ENCODE results near the gene BEST1.

The BEST1 gene

GRCh38 chr11:61908730-61909316 lies 41.3 kb upstream of the BEST1 start:
- no peaks in the 10 kb centered on the region for H3K79me2 ChIP-seq (ENCODE audit: control insufficient read depth, insufficient read depth, low read length, unreplicated experiment)
- H3K4me1 ChIP-seq (ENCODE audit: control insufficient read depth, insufficient read depth, low read length, unreplicated experiment), result no peaks in the 10 kb centered on the region
- no peak overlapping the region for H3K27ac ChIP-seq (ENCODE audit: low read depth, low read length)
- no peak overlapping the region for H2AFZ ChIP-seq (ENCODE audit: low read length, unreplicated experiment)
- no peaks in the 10 kb centered on the region for H3K36me3 ChIP-seq (ENCODE audit: insufficient read depth, low read length)
- H3K4me3 ChIP-seq (ENCODE audit: low read depth, low read length), result no peak overlapping the region
- H3K27me3 ChIP-seq (ENCODE audit: insufficient read depth, low read length), result no peaks in the 10 kb centered on the region

- no peaks in the 10 kb centered on the region for H3K4me1 ChIP-seq (ENCODE audit: control insufficient read depth, insufficient read depth, low read length, unreplicated experiment)
- no peaks in the 10 kb centered on the region for H3K36me3 ChIP-seq (ENCODE audit: insufficient read depth, low read length)
- H3K79me2 ChIP-seq (ENCODE audit: control insufficient read depth, insufficient read depth, low read length, unreplicated experiment), result no peaks in the 10 kb centered on the region
- no peak overlapping the region for H3K4me3 ChIP-seq (ENCODE audit: low read depth, low read length)
- no peaks in the 10 kb centered on the region for H3K27me3 ChIP-seq (ENCODE audit: insufficient read depth, low read length)
- no peak overlapping the region for H3K27ac ChIP-seq (ENCODE audit: low read depth, low read length)
- H2AFZ ChIP-seq (ENCODE audit: low read length, unreplicated experiment), result no peak overlapping the region
Measured at GRCh38 chr11:61910187-61911127, 39.7 kb upstream of the BEST1 start.

DNA sequence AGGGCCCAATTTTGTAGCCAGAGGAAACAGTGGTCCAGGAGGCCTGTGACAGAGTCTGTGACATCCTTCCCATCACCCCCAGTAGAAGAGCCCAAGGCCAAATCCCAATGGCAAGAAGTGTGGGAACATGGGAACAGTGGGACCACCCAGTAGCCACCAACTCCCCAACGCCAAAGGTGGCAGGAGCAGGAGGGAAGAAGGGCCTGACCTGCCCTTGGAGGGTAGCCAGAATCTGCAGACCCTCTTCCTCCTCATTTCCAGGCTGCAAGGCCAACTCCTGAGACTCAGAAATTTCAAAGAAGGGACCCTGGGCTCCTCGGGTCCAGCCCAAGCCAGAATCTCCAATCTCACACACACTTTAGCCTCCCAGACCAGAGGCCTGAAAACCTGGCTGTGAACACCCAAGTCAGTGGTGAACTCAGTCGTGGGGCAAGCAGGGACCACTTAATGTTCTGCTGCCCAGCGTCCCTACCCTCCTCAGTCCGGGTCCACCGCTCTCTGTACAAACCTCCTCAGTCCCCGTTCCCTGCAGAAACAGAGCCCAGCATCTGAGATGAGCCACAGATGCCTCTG lies 38.9 kb upstream of the BEST1 start:
- no peaks in the 10 kb centered on the region for H3K36me3 ChIP-seq (ENCODE audit: insufficient read depth, low read length)
- H3K4me1 ChIP-seq (ENCODE audit: control insufficient read depth, insufficient read depth, low read length, unreplicated experiment), result no peaks in the 10 kb centered on the region
- H3K27me3 ChIP-seq (ENCODE audit: insufficient read depth, low read length), result no peaks in the 10 kb centered on the region
- no peak overlapping the region for H2AFZ ChIP-seq (ENCODE audit: low read length, unreplicated experiment)
- H3K4me3 ChIP-seq (ENCODE audit: low read depth, low read length), result no peak overlapping the region
- no peak overlapping the region for H3K27ac ChIP-seq (ENCODE audit: low read depth, low read length)
- no peaks in the 10 kb centered on the region for H3K79me2 ChIP-seq (ENCODE audit: control insufficient read depth, insufficient read depth, low read length, unreplicated experiment)

GRCh38 chr11:61911701-61912529 lies 38.2 kb upstream of the BEST1 start:
- Histone ChIP-seq H3K4me3 (ENCODE audit: low read depth, low read length) (no peak overlapping the region), H2AFZ (ENCODE audit: low read length, unreplicated experiment) (no peak overlapping the region), H3K27me3 (ENCODE audit: insufficient read depth, low read length) (no peaks in the 10 kb centered on the region), H3K27ac (ENCODE audit: low read depth, low read length) (no peak overlapping the region), H3K79me2 (ENCODE audit: control insufficient read depth, insufficient read depth, low read length, unreplicated experiment) (no peaks in the 10 kb centered on the region), H3K36me3 (ENCODE audit: insufficient read depth, low read length) (no peaks in the 10 kb centered on the region), H3K4me1 (ENCODE audit: control insufficient read depth, insufficient read depth, low read length, unreplicated experiment) (no peaks in the 10 kb centered on the region)

DNA sequence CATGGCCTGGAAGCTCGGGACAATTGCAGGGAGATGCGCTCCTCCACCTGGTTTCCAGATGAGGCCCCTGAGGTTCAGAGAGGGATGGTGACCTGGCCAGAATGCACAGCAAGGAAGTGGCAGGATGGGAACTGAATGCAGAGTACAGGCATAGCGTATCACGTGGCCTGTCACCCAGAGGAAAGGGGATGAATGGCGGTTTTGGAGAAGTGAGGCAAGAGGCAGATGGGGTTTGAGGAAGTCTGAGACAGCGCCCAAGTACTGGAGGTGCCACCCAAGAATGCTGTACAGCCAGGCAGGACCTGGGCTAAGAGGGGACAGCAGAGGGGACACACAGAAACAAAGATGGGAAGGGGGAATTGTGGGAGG lies 37.6 kb upstream of the BEST1 start:
- H2AFZ ChIP-seq (ENCODE audit: low read length, unreplicated experiment), result no peak overlapping the region
- no peaks in the 10 kb centered on the region for H3K27me3 ChIP-seq (ENCODE audit: insufficient read depth, low read length)
- no peaks in the 10 kb centered on the region for H3K79me2 ChIP-seq (ENCODE audit: control insufficient read depth, insufficient read depth, low read length, unreplicated experiment)
- H3K36me3 ChIP-seq (ENCODE audit: insufficient read depth, low read length), result no peaks in the 10 kb centered on the region
- no peaks in the 10 kb centered on the region for H3K4me1 ChIP-seq (ENCODE audit: control insufficient read depth, insufficient read depth, low read length, unreplicated experiment)
- H3K4me3 ChIP-seq (ENCODE audit: low read depth, low read length), result no peak overlapping the region
- no peak overlapping the region for H3K27ac ChIP-seq (ENCODE audit: low read depth, low read length)

- no peak overlapping the region for H3K27ac ChIP-seq (ENCODE audit: low read depth, low read length)
- no peaks in the 10 kb centered on the region for H3K4me1 ChIP-seq (ENCODE audit: control insufficient read depth, insufficient read depth, low read length, unreplicated experiment)
- no peak overlapping the region for H3K4me3 ChIP-seq (ENCODE audit: low read depth, low read length)
- no peaks in the 10 kb centered on the region for H3K27me3 ChIP-seq (ENCODE audit: insufficient read depth, low read length)
- no peak overlapping the region for H2AFZ ChIP-seq (ENCODE audit: low read length, unreplicated experiment)
- H3K36me3 ChIP-seq (ENCODE audit: insufficient read depth, low read length), result no peaks in the 10 kb centered on the region
- no peaks in the 10 kb centered on the region for H3K79me2 ChIP-seq (ENCODE audit: control insufficient read depth, insufficient read depth, low read length, unreplicated experiment)
Measured at GRCh38 chr11:61912991-61913698, 37.0 kb upstream of the BEST1 start.

GRCh38 chr11:61913699-61914395 lies 36.3 kb upstream of the BEST1 start:
- H3K27me3 ChIP-seq (ENCODE audit: insufficient read depth, low read length), result no peaks in the 10 kb centered on the region
- no peaks in the 10 kb centered on the region for H3K79me2 ChIP-seq (ENCODE audit: control insufficient read depth, insufficient read depth, low read length, unreplicated experiment)
- H3K4me1 ChIP-seq (ENCODE audit: control insufficient read depth, insufficient read depth, low read length, unreplicated experiment), result no peaks in the 10 kb centered on the region
- H2AFZ ChIP-seq (ENCODE audit: low read length, unreplicated experiment), result no peak overlapping the region
- H3K27ac ChIP-seq (ENCODE audit: low read depth, low read length), result no peak overlapping the region
- H3K4me3 ChIP-seq (ENCODE audit: low read depth, low read length), result no peak overlapping the region
- no peaks in the 10 kb centered on the region for H3K36me3 ChIP-seq (ENCODE audit: insufficient read depth, low read length)

DNA sequence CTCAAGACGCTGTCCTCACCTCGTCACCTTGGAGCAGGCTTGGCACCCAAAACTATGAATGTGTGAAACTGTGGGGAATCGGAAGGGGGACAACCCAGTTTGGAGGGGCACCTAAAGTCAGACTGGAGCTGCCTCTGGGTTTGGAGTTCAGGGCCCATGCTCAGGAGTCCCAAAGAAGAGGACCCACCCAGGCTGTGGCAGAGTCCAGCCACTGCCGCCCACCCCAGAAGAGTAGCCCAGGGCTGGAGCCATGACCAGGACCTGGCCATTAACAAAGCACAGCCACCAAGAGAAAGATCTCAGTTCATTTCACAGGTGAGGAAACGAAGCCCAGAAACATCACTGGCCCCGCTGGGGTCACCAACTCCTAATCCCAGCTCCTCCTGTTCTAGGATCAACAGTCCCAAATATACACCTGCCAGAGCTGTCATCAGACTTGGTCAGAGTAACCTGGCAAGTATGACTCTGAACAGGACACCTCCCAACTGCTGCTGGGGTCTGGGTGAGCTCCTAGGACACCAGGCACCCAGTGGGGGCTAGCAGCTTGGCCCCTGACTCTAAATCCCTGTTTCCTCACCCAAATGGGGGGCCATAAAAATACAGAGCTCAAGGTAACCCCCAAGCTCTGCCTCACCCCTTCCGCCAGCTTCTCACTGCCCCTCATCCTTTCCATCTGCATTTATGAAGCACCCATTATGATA lies 35.5 kb upstream of the BEST1 start:
- no peaks in the 10 kb centered on the region for H3K27me3 ChIP-seq (ENCODE audit: insufficient read depth, low read length)
- H3K4me1 ChIP-seq (ENCODE audit: control insufficient read depth, insufficient read depth, low read length, unreplicated experiment), result no peaks in the 10 kb centered on the region
- H3K27ac ChIP-seq (ENCODE audit: low read depth, low read length), result no peak overlapping the region
- H3K4me3 ChIP-seq (ENCODE audit: low read depth, low read length), result no peak overlapping the region
- no peak overlapping the region for H2AFZ ChIP-seq (ENCODE audit: low read length, unreplicated experiment)
- no peaks in the 10 kb centered on the region for H3K36me3 ChIP-seq (ENCODE audit: insufficient read depth, low read length)
- no peaks in the 10 kb centered on the region for H3K79me2 ChIP-seq (ENCODE audit: control insufficient read depth, insufficient read depth, low read length, unreplicated experiment)

DNA sequence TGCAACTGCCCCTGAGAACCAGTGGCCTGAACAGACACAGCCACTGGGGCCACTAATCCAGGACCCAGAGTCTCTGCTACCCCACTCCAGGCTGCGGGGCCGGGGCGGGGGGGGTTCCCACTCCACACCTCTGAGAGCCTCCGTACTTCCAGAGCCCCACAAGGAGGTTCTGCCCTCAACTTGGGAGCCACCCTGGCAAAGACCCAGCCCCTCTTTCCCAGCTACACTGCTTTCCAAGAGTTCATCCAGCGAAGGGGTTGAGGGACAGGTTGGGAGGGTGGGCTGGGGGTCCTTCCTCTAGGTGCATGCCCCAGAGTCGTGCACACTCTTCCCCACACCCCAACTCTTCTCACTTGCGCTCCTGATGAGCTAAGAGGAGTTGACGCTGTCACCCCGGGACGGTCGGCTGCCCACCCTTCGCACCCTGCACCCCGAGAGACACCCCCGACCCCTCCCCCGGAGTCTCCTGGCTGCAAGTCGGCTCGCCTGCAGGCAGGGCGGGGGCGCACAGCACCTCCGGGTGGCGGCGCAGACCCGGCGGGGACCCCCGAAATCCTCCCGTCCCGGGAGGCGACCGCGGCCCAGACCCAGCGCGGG lies 33.3 kb upstream of the BEST1 start:
- H2AFZ ChIP-seq (ENCODE audit: low read length, unreplicated experiment), result peak overlapping the region; percentile 24
- H3K27ac ChIP-seq (ENCODE audit: low read depth, low read length), result no peak overlapping the region
- no peaks in the 10 kb centered on the region for H3K36me3 ChIP-seq (ENCODE audit: insufficient read depth, low read length)
- no peaks in the 10 kb centered on the region for H3K4me1 ChIP-seq (ENCODE audit: control insufficient read depth, insufficient read depth, low read length, unreplicated experiment)
- no peaks in the 10 kb centered on the region for H3K79me2 ChIP-seq (ENCODE audit: control insufficient read depth, insufficient read depth, low read length, unreplicated experiment)
- peak overlapping the region; percentile 87 for H3K4me3 ChIP-seq (ENCODE audit: low read depth, low read length)
- H3K27me3 ChIP-seq (ENCODE audit: insufficient read depth, low read length), result no peaks in the 10 kb centered on the region
